Tibial artery (tissue), 4 donors: ENCODE results near the gene SPSB2.
"Not testable (repeated sequence)": the region's sequence is repeated elsewhere in the genome, so short reads cannot be mapped to it uniquely, and the experiment has no call there.

Experiments
- DNase-seq, 2 donors: peaks; one replicate each; pipeline ENCODE4 v3.0.0-alpha.2; 2019
- H3K27ac ChIP-seq, 2 donors: fragments of 200-600 bp; sonication (generic) in 1 of 2; 1 replicate in 1 of 2; 2 replicates in 1 of 2; pipeline ENCODE4 v1.5.1; 2018 to 2019; ENCODE audit warnings: mild to moderate bottlenecking in 1 of 2
- H3K27me3 ChIP-seq, 2 donors: fragments of 200-600 bp; sonication (generic) in 1 of 2; one replicate each; pipeline versions ENCODE4 v1.5.1 to v1.6.0; 2016 to 2019
- H3K36me3 ChIP-seq, 3 donors: fragments of 200-600 bp; sonication (generic) in 2 of 3; one replicate each; pipeline ENCODE4 v1.5.1; 2016 to 2019; ENCODE audit warnings: mild to moderate bottlenecking in 2 of 3
- H3K4me1 ChIP-seq, 4 donors: fragments of 200-600 bp; sonication (generic) in 2 of 4; 1 replicate in 3 of 4; 2 replicates in 1 of 4; pipeline ENCODE4 v1.5.1; 2016 to 2019
- H3K4me3 ChIP-seq, 2 donors: fragments of 200-600 bp; sonication (generic) in 1 of 2; 1 replicate in 1 of 2; 2 replicates in 1 of 2; pipeline ENCODE4 v1.5.1; 2018 to 2019; ENCODE audit warnings: mild to moderate bottlenecking in 2 of 2
- H3K9me3 ChIP-seq, 3 donors: fragments of 200-600 bp; sonication (generic) in 1 of 3; one replicate each; pipeline ENCODE4 v1.5.1; 2016 to 2019
- CTCF ChIP-seq, 2 experiments: fragments of 200-600 bp in 1 of 2; fragments of 450-650 bp in 1 of 2; IDR thresholded peaks; one replicate each; pipeline ENCODE4 v1.5.1; 2017 to 2019; ENCODE audit warnings: antibody characterized with exemption in 2 of 2, mild to moderate bottlenecking in 1 of 2, moderate library complexity in 1 of 2
- intact Hi-C: fragments of 100-400 bp; cut with DNase I; formaldehyde crosslinking; loops from one replicate; pipeline ENCODE4 v1.15.0; 2023; ENCODE audit warnings: low total_unique reads

The SPSB2 gene

GRCh38 chr12:6868211-6869048 is 4.7 kb downstream of the SPSB2 start:
- H3K9me3 ChIP-seq = no peaks in the 10 kb centered on the region
- peaks cover 0 to 56% (median 44%) of the 10 kb centered on the region in 4 donors for H3K4me1 ChIP-seq
- H3K27ac ChIP-seq = peak overlapping the region; percentile 99 to 100
- intact Hi-C loops = loop anchor here (5.0 kb wide), 2 partner anchors 74 to 99 kb away; partner anchors contain the start of genes C12orf57 and RNU7-1
- H3K4me3 ChIP-seq = peak overlapping the region; percentile 94 to 100
- H3K27me3 ChIP-seq = no peaks in the 10 kb centered on the region
- DNase-seq = no peak
- peaks cover 20 to 50% (median 35%) of the 10 kb centered on the region in 3 donors for H3K36me3 ChIP-seq
- TF ChIP-seq CTCF (IDR thresholded peaks at IDR 0.05) = no peak

GRCh38 chr12:6867413-6868210 is 5.5 kb downstream of the SPSB2 start, which contains the start of gene TPI1:
TSS of gene TPI1 (plus strand) at chr12:6867531. CDS start at chr12:6867567, 36 bp downstream.
- H3K9me3 ChIP-seq = no peaks in the 10 kb centered on the region
- no peaks in the 10 kb centered on the region for H3K27me3 ChIP-seq
- TF ChIP-seq CTCF (IDR thresholded peaks at IDR 0.05) = peak in 1 of 2 experiments; percentile 6
- H3K4me1 ChIP-seq = peaks cover 0 to 55% (median 44%) of the 10 kb centered on the region in 4 donors
- peak within 1 kb of the TSS; percentile 94 to 100 for H3K4me3 ChIP-seq
- peak within 1 kb of the TSS; percentile 99 to 100 for H3K27ac ChIP-seq
- intact Hi-C loops = loop anchor here (5.0 kb wide), 2 partner anchors 75 to 100 kb away; partner anchors contain the start of genes C12orf57 and RNU7-1
- peaks cover 28 to 58% (median 43%) of the 10 kb centered on the region in 3 donors for H3K36me3 ChIP-seq
- DNase-seq = peak in 1 of 2 donors; percentile 94

GRCh38 chr12:6866920-6867412 is 6.1 kb downstream of the SPSB2 start:
- H3K27me3 ChIP-seq = no peaks in the 10 kb centered on the region
- no peak for TF ChIP-seq CTCF (IDR thresholded peaks at IDR 0.05)
- DNase-seq = peak; percentile 83 to 85
- H3K27ac ChIP-seq = peak overlapping the region; percentile 99 to 100
- peaks cover 35 to 64% (median 45%) of the 10 kb centered on the region in 3 donors for H3K36me3 ChIP-seq
- H3K9me3 ChIP-seq = no peaks in the 10 kb centered on the region
- intact Hi-C loops = loop anchor here (5.0 kb wide), 2 partner anchors 75 to 100 kb away; partner anchors contain the start of genes C12orf57 and RNU7-1
- peak overlapping the region; percentile 94 to 100 for H3K4me3 ChIP-seq
- H3K4me1 ChIP-seq = peaks cover 0 to 48% (median 41%) of the 10 kb centered on the region in 4 donors

GRCh38 chr12:6866163-6866919 is 6.8 kb downstream of the SPSB2 start:
- no peak for TF ChIP-seq CTCF (IDR thresholded peaks at IDR 0.05)
- H3K27ac ChIP-seq = peak overlapping the region; percentile 99 to 100
- peak in 1 of 2 donors; percentile 75 for DNase-seq
- peaks cover 38 to 68% (median 48%) of the 10 kb centered on the region in 3 donors for H3K36me3 ChIP-seq
- no peaks in the 10 kb centered on the region for H3K27me3 ChIP-seq
- H3K4me3 ChIP-seq = peak overlapping the region; percentile 94 to 100
- peaks cover 0 to 42% (median 35%) of the 10 kb centered on the region in 4 donors for H3K4me1 ChIP-seq
- H3K9me3 ChIP-seq = no peaks in the 10 kb centered on the region
- intact Hi-C loops = loop anchor here (5.0 kb wide), 2 partner anchors 76 to 101 kb away; partner anchors contain the start of genes C12orf57 and RNU7-1

GRCh38 chr12:6865307-6865706 is 7.8 kb downstream of the SPSB2 start:
- H3K36me3 ChIP-seq = peaks cover 47 to 68% (median 48%) of the 10 kb centered on the region in 3 donors
- not testable (repeated sequence) for DNase-seq, H3K4me3 ChIP-seq, H3K27me3 ChIP-seq, H3K9me3 ChIP-seq
- peaks cover 0 to 33% (median 29%) of the 10 kb centered on the region in 4 donors for H3K4me1 ChIP-seq
- peak overlapping the region in 1 of 2 donors; percentile 100 for H3K27ac ChIP-seq
- intact Hi-C loops = loop anchor here (5.0 kb wide), 2 partner anchors 77 to 102 kb away; partner anchors contain the start of genes C12orf57 and RNU7-1
